ENCODE results near the gene ZNF654. TPM values are rescaled to one million over a fixed set of nuclear protein-coding genes. Genes with fewer than 3 reads are reported as not detected.

ZNF654 gene
- polyA plus RNA-seq, 1 of the 3 experiments (the other 2 are of a cell fraction), result 1.6 TPM

GRCh38 chr3:88166419-88166971 is 107.4 kb downstream of the ZNF654 start:
- no peaks in the 10 kb centered on the region for H3K27me3 ChIP-seq (ENCODE audit: insufficient read depth)
- H3K36me3 ChIP-seq (replicated peaks in 1 of 2; ENCODE audit: control insufficient read depth in 1 of 2, insufficient read depth in 2 of 2, low read length in 1 of 2), result peaks cover 9 to 11% of the 10 kb centered on the region in 2 experiments
- H3K27ac ChIP-seq (ENCODE audit: low read depth in 2 of 2, low read length in 1 of 2), result no peak overlapping the region
- TF ChIP-seq MEF2A (IDR thresholded peaks at IDR 0.05; ENCODE audit: borderline replicate concordance, low read depth), result no peak
- TF ChIP-seq NFIC (IDR thresholded peaks at IDR 0.05; ENCODE audit: borderline replicate concordance), result no peak
- TF ChIP-seq SMC3 (IDR thresholded peaks at IDR 0.05; ENCODE audit: low read depth, low read length), result no peak
- no peak for TF ChIP-seq FOSL2 (IDR thresholded peaks at IDR 0.05; ENCODE audit: borderline replicate concordance, low read depth)
- no peak for TF ChIP-seq RCOR1 (IDR thresholded peaks at IDR 0.05; ENCODE audit: low read length)
- TF ChIP-seq SIN3A (IDR thresholded peaks at IDR 0.05; ENCODE audit: borderline replicate concordance, low read depth, low read length), result no peak
- no peak for TF ChIP-seq YY1 (IDR thresholded peaks at IDR 0.05; ENCODE audit: low read depth)
- TF ChIP-seq REST (IDR thresholded peaks at IDR 0.05; ENCODE audit: low read depth, low read length), result no peak
- no peak for TF ChIP-seq MAX (IDR thresholded peaks at IDR 0.05; ENCODE audit: low read depth)
- TF ChIP-seq FOXJ3 (CRISPR knock-in tag; IDR thresholded peaks at IDR 0.05), result no peak
- TF ChIP-seq ELF1 (IDR thresholded peaks at IDR 0.05), result no peak
- TF ChIP-seq GATA2 (CRISPR knock-in tag; IDR thresholded peaks at IDR 0.05), result no peak
- TF ChIP-seq FOXM1 (IDR thresholded peaks at IDR 0.05; ENCODE audit: low read depth), result no peak
- TF ChIP-seq IRF3 (IDR thresholded peaks at IDR 0.05; ENCODE audit: low read depth, low read length), result no peak
- no peak for TF ChIP-seq RXRA (IDR thresholded peaks at IDR 0.05; ENCODE audit: borderline replicate concordance, low read depth)
- no peak for TF ChIP-seq CTCF (IDR thresholded peaks at IDR 0.05)
- no peak for TF ChIP-seq GABPA (IDR thresholded peaks at IDR 0.05; ENCODE audit: low read depth)
- no peak for TF ChIP-seq MXI1 (IDR thresholded peaks at IDR 0.05; ENCODE audit: low read depth, low read length)
- no peak for TF ChIP-seq EZH2phosphoT487 (IDR thresholded peaks at IDR 0.05; ENCODE audit: borderline replicate concordance, low read depth)
- no peak for TF ChIP-seq TEAD4 (IDR thresholded peaks at IDR 0.05; ENCODE audit: borderline replicate concordance, insufficient read depth)
- 98% methylated on average over 2 of the region's 2 CpGs for WGBS (ENCODE audit: low lambda C conversion rate)
- H3K9me2 ChIP-seq, result no peaks in the 10 kb centered on the region
- H3F3A ChIP-seq (replicated peaks; ENCODE audit: insufficient read depth), result peaks cover 4% of the 10 kb centered on the region
- no peaks in the 10 kb centered on the region for H3K4me1 ChIP-seq (ENCODE audit: control insufficient read depth in 1 of 2, insufficient read depth in 2 of 2, low read depth in 1 of 2, low read length in 1 of 2)
- H2AFZ ChIP-seq (ENCODE audit: low read depth), result no peak overlapping the region
- peaks cover 3% of the 10 kb centered on the region; the same call in 1 of the 2 replicates for H3K79me2 ChIP-seq (ENCODE audit: insufficient read depth)
- H3K4me2 ChIP-seq, result no peak overlapping the region
- POLR2A ChIA-PET, result no interaction called here
- CTCF ChIA-PET, result no interaction called here
- H3K4me3 ChIP-seq (ENCODE audit: low read depth in 2 of 2, low read length in 1 of 2), result no peak overlapping the region
- no peaks in the 10 kb centered on the region for H4K20me1 ChIP-seq (ENCODE audit: insufficient read depth)
- no peak overlapping the region for H3K9ac ChIP-seq
- DNase-seq, result no peak
- H3K9me3 ChIP-seq, result no peaks in the 10 kb centered on the region

All from SK-N-SH (cell line).